Measurements from ENCODE around the gene NCBP3. TPM values are rescaled to one million over a fixed set of nuclear protein-coding genes. Genes with fewer than 3 reads are reported as not detected.

NCBP3 gene
- total RNA-seq, 4 donors from 2014 or later = 9.5 to 15.2 (median 14.5) TPM

- H3K36me3 ChIP-seq = peaks cover 0 to 32% of the 10 kb centered on the region in 2 donors
- no peaks in the 10 kb centered on the region for H3K4me1 ChIP-seq
- in situ Hi-C loops (cut with MboI; ENCODE audit: low sequenced_read_pairs in 4 of 4) (no loop called here), intact Hi-C loops (cut with DNase I; ENCODE audit: low total_unique reads) (no loop called here)
- no peak for DNase-seq
- TF ChIP-seq CTCF (IDR thresholded peaks at IDR 0.05 in 4 of 5, conservative IDR thresholded peaks at IDR 0.05 in 1 of 5) (no peak), POLR2A (IDR thresholded peaks at IDR 0.05) (no peak)
- no peak overlapping the region for H3K27ac ChIP-seq
- no peaks in the 10 kb centered on the region for H3K9me3 ChIP-seq
- H3K27me3 ChIP-seq = no peaks in the 10 kb centered on the region
- no peak for ATAC-seq
- H3K4me3 ChIP-seq = no peak overlapping the region
Observed at GRCh38 chr17:3808701-3809100, 37.3 kb downstream of the NCBP3 start.

- no peaks in the 10 kb centered on the region for H3K9me3 ChIP-seq
- H3K27me3 ChIP-seq = no peaks in the 10 kb centered on the region
- no peak for DNase-seq
- no peak for ATAC-seq
- H3K27ac ChIP-seq = no peak overlapping the region
- in situ Hi-C loops (cut with MboI; ENCODE audit: low sequenced_read_pairs in 4 of 4) = no loop called here
- H3K36me3 ChIP-seq = peaks cover 0 to 3% of the 10 kb centered on the region in 2 donors
- no peak overlapping the region for H3K4me3 ChIP-seq
- TF ChIP-seq CTCF (IDR thresholded peaks at IDR 0.05 in 4 of 5, conservative IDR thresholded peaks at IDR 0.05 in 1 of 5) = no peak
- no peak for TF ChIP-seq POLR2A (IDR thresholded peaks at IDR 0.05)
- H3K4me1 ChIP-seq = no peaks in the 10 kb centered on the region
- intact Hi-C loops (cut with DNase I; ENCODE audit: low total_unique reads) = no loop called here
Observed at GRCh38 chr17:3805581-3805980, 40.5 kb downstream of the NCBP3 start.

DNA sequence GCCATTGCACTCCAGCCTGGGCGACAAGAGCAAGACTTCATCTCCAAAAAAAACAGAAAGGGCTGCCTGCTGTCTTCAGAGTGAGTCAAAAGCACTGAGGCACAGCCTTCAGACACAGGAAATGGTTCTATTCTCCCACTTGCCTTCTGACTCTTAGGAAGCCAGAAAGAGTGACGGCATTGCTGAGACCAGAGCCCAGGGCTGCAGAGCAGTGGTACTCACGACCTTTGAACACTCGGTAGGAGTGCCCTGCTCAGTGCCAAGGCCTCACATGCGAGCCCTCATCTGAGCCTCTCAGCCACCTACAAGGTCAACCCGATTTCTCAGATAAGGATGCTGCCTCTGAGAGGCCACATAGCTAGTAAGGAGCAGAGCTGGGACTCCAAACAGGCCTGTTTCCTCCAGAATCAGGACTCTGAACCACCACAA, 41.5 kb downstream of the NCBP3 start:
- in situ Hi-C loops (cut with MboI; ENCODE audit: low sequenced_read_pairs in 4 of 4) = no loop called here
- TF ChIP-seq CTCF (IDR thresholded peaks at IDR 0.05 in 4 of 5, conservative IDR thresholded peaks at IDR 0.05 in 1 of 5) (no peak), POLR2A (IDR thresholded peaks at IDR 0.05) (no peak)
- Histone ChIP-seq H3K9me3 (no peaks in the 10 kb centered on the region), H3K36me3 (no peaks in the 10 kb centered on the region), H3K27me3 (no peaks in the 10 kb centered on the region), H3K27ac (no peak overlapping the region), H3K4me3 (no peak overlapping the region), H3K4me1 (no peaks in the 10 kb centered on the region)
- ATAC-seq = no peak
- intact Hi-C loops (cut with DNase I; ENCODE audit: low total_unique reads) = no loop called here
- DNase-seq = no peak

DNA sequence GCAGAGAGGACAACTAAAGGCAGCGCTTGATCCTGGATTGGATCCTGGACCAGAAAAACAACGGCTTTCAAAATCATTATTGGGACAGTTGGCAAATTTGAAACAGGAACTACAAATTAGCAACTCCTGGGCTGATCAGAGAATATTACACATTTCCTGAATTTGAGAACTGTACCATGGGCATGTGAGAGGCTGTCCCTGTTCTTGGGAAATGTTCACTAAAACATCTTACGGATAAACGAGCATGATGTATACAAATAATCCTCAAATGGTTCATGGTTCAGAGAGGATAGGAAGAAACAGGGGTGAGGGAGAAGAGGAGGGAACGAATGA, 42.8 kb downstream of the NCBP3 start:
- ATAC-seq = no peak

More for the DNA sequence above, 42.8 kb downstream of the NCBP3 start:
- TF ChIP-seq POLR2A (IDR thresholded peaks at IDR 0.05) (no peak), CTCF (IDR thresholded peaks at IDR 0.05 in 4 of 5, conservative IDR thresholded peaks at IDR 0.05 in 1 of 5) (no peak)
- peak overlapping the region in 1 of 4 donors; percentile 23 for H3K27ac ChIP-seq
- no peaks in the 10 kb centered on the region for H3K9me3 ChIP-seq
- intact Hi-C loops (cut with DNase I; ENCODE audit: low total_unique reads) = no loop called here
- no peaks in the 10 kb centered on the region for H3K36me3 ChIP-seq
- no peaks in the 10 kb centered on the region for H3K4me1 ChIP-seq
- DNase-seq = no peak
- in situ Hi-C loops (cut with MboI; ENCODE audit: low sequenced_read_pairs in 4 of 4) = no loop called here
- no peaks in the 10 kb centered on the region for H3K27me3 ChIP-seq
- no peak overlapping the region for H3K4me3 ChIP-seq

All from gastrocnemius medialis (tissue), 4 donors.